ENCODE results near the gene ANKRD33B.

Gene ANKRD33B

DNA sequence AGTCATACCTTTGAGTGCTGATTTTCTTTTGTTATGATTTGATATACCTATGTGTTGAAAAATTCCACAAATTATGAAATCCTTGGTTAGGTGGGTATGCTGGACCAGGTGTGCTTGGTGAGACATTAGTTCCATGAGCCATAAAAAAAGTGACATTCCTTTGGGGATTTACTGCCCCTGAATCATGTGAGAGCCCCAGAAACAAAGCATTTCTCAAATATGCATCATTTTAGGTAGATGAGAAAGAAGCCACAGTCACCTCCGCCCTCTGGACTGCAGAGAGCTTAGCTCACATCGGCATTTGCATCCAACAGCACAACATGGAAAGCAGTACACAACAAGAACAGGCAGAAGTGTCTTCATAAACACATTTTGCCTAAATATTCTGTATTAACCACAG lies 141.9 kb downstream of the ANKRD33B start:
- H3K4me1 Mint-ChIP-seq (ENCODE audit: low read depth), result peaks cover 20% of the 10 kb centered on the region
- H3K27me3 Mint-ChIP-seq (ENCODE audit: low read depth), result no peaks in the 10 kb centered on the region
- H3K4me3 Mint-ChIP-seq, result no peak overlapping the region
- H3K36me3 Mint-ChIP-seq (ENCODE audit: low read depth), result peaks cover 5% of the 10 kb centered on the region
- DNase-seq (ENCODE audit: low spot score), result no peak
- H3K9me3 Mint-ChIP-seq, result no peaks in the 10 kb centered on the region
- H3K27ac Mint-ChIP-seq, result no peak overlapping the region

DNA sequence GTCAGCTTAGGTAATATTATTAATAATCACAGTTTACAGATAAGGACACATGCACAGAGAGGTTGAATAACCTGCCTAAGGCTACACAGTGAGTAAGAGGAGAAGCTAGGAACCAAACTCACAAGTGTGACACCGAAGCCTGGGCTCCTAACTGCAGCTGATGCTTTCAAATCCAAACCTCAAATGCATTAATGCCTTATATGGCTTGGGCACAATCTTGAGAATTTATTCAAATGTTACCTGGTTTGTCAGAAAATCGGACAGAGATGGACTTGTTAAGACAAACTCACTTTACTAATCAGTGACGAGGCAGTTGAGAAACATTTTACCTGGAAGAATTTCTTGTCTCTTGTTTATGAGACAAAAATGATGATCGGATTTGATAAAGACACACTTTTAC lies 142.5 kb downstream of the ANKRD33B start:
- Mint-ChIP-seq H3K36me3 (ENCODE audit: low read depth) (peaks cover 5% of the 10 kb centered on the region), H3K9me3 (no peaks in the 10 kb centered on the region), H3K4me1 (ENCODE audit: low read depth) (peaks cover 20% of the 10 kb centered on the region), H3K27ac (no peak overlapping the region), H3K4me3 (no peak overlapping the region), H3K27me3 (ENCODE audit: low read depth) (no peaks in the 10 kb centered on the region)
- DNase-seq (ENCODE audit: low spot score), result no peak

All from T-helper 2 cell treated with Interferon-gamma antibody and Interleukin-4, amounts not matched to agents 5 μg/mL and 100 μg/mL, for 36 hours (primary cell).